Naive thymus-derived CD4-positive, alpha-beta T cell (primary cell): ENCODE measurements around the gene IRF7. TPM values are rescaled to one million over a fixed set of nuclear protein-coding genes. Genes with fewer than 3 reads are reported as not detected.

Experiments
- ATAC-seq: fragments of 150-1000 bp; cut with Tn5 transposase; 2 replicates; pipeline ENCODE4 v1.10.0; 2021; ENCODE audit warnings: mild to moderate bottlenecking, moderate library complexity
- CTCF ChIA-PET: fragments of 350-600 bp; sonication (Branson Sonifier 250); formaldehyde crosslinking; loops from one replicate; lab custom pipeline; 2021; ENCODE audit warnings: antibody characterized with exemption; lab: Charles Lee
- POLR2A ChIA-PET: fragments of 350-600 bp; sonication (Branson Sonifier 250); formaldehyde crosslinking; loops from one replicate; lab custom pipeline; 2021; ENCODE audit warnings: antibody characterized with exemption, inconsistent platforms; lab: Charles Lee
- DNase-seq, 9 donors: peaks; one replicate each; pipeline versions ENCODE4 v3.0.0 to v3.0.0-alpha.2; 2020 to 2022; ENCODE audit warnings: mixed read lengths in 1 of 9
- H3K27ac ChIP-seq: one replicate; pipeline ENCODE4 v1.7.0; 2013; ENCODE audit warnings: mild to moderate bottlenecking, low read depth, low read length, moderate library complexity
- H3K27me3 ChIP-seq, 2 donors: one replicate each; pipeline ENCODE4 v1.7.0; 2013; ENCODE audit warnings: low read length in 2 of 2, mild to moderate bottlenecking in 2 of 2, moderate library complexity in 2 of 2; ENCODE audit not compliant: control insufficient read depth in 2 of 2, insufficient read depth in 2 of 2
- H3K36me3 ChIP-seq, 3 experiments: 1 replicate in 2 of 3; 2 replicates in 1 of 3; pipeline ENCODE4 v1.7.0; 2013; ENCODE audit warnings: low read length in 3 of 3, mild to moderate bottlenecking in 3 of 3, moderate library complexity in 1 of 3; ENCODE audit not compliant: insufficient read depth in 3 of 3, control insufficient read depth in 2 of 3
- H3K4me1 ChIP-seq, 2 donors: one replicate each; pipeline ENCODE4 v1.7.0; 2013; ENCODE audit warnings: low read length in 2 of 2, mild to moderate bottlenecking in 2 of 2, moderate library complexity in 1 of 2; ENCODE audit not compliant: control insufficient read depth in 2 of 2, insufficient read depth in 2 of 2
- H3K4me3 ChIP-seq: 2 replicates; pipeline ENCODE4 v1.7.0; 2013; ENCODE audit warnings: mild to moderate bottlenecking, low read length
- H3K9me3 ChIP-seq, 3 experiments: 1 replicate in 2 of 3; 2 replicates in 1 of 3; pipeline ENCODE4 v1.7.0; 2013; ENCODE audit warnings: low read length in 3 of 3; ENCODE audit not compliant: control insufficient read depth in 2 of 3
- H3K27ac Mint-ChIP-seq, 9 donors: one replicate each; pipeline ENCODE4 v1.8.0; 2020 to 2022; ENCODE audit warnings: mixed read lengths in 9 of 9, mild to moderate bottlenecking in 8 of 9, moderate library complexity in 5 of 9, inconsistent platforms in 2 of 9
- H3K27me3 Mint-ChIP-seq, 5 donors: one replicate each; pipeline ENCODE4 v1.8.0; 2021 to 2022; ENCODE audit warnings: mixed read lengths in 5 of 5, mild to moderate bottlenecking in 1 of 5
- H3K36me3 Mint-ChIP-seq, 5 donors: one replicate each; pipeline ENCODE4 v1.8.0; 2020 to 2022; ENCODE audit warnings: mixed read lengths in 5 of 5, mild to moderate bottlenecking in 3 of 5, inconsistent platforms in 1 of 5
- H3K4me1 Mint-ChIP-seq, 7 donors: one replicate each; pipeline ENCODE4 v1.8.0; 2020 to 2022; ENCODE audit warnings: mixed read lengths in 7 of 7, mild to moderate bottlenecking in 3 of 7, inconsistent platforms in 1 of 7
- H3K4me3 Mint-ChIP-seq, 10 donors: one replicate each; pipeline ENCODE4 v1.8.0; 2020 to 2022; ENCODE audit warnings: mild to moderate bottlenecking in 10 of 10, mixed read lengths in 10 of 10, moderate library complexity in 6 of 10, inconsistent platforms in 2 of 10
- H3K9me3 Mint-ChIP-seq, 11 donors: one replicate each; pipeline ENCODE4 v1.8.0; 2020 to 2022; ENCODE audit warnings: mixed read lengths in 11 of 11, mild to moderate bottlenecking in 4 of 11, inconsistent platforms in 1 of 11, moderate library complexity in 1 of 11
- intact Hi-C, 2 donors: fragments of 100-400 bp; cut with micrococcal nuclease; formaldehyde crosslinking; loops; one replicate each; pipeline ENCODE4 v1.15.1; 2023
- polyA plus RNA-seq, 2 donors: library from polyadenylated mRNA; unstranded; fragments of 300-500 nt; fragmentation: Illumina TruSeq; gene quantifications; one replicate each; pipeline ENCODE4 v1.2.3, GENCODE V29; 2021
- total RNA-seq, 6 experiments: library from RNA in 5 of 6; stranded (reverse) in 5 of 6; gene quantifications; 1 replicate in 5 of 6; 2 replicates in 1 of 6; pipeline ENCODE4 v1.2.3 and lab custom pipeline; 2021 to 2026

Gene IRF7
- total and polyA plus RNA-seq, 7 experiments from 2014 or later: 25.9 to 134 (median 63.3) TPM

DNA sequence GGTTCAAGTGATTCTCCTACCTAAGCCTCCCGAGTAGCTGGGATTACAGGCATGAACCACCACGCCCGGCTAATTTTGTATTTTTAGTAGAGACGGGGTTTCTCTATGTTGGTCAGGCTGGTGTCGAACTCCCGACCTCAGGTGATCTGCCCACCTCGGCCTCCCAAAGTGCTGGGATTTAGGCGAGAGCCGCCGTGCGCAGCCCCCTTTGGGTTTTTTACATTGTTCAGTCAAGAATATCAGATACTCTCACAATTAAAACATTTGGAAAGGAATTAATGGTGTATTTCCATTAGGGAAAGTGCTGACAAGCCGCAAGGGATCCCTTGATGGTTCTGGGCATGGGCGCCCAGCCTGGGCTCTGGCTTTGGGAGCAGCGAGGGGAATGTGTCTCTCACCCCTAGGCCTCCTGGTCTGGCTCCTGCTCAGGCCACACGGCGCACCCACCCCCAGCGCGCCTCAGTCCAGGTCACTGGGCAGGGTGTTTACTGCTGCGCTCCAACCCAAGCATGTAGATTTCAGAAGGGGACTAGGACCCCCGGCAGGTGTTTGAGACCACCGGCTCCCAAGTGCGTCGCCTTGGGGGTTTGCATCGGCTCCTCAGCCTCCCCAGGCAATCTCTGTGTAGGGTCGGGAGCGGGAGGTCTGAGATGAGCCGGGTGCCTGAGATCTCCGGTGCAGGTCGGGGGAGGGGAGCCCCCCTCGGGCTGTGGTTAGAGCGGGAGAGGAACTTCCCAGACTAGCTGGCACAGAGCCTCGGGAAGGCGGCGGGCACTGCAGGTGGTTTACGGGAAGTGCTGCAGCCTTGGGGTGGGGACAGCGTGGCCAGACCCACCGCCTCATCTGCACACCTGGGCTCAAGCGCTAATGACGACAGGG, 809 bp upstream of the IRF7 start:
- peak overlapping the region; percentile 80 to 94 (median 92) for H3K4me3 Mint-ChIP-seq

DNA sequence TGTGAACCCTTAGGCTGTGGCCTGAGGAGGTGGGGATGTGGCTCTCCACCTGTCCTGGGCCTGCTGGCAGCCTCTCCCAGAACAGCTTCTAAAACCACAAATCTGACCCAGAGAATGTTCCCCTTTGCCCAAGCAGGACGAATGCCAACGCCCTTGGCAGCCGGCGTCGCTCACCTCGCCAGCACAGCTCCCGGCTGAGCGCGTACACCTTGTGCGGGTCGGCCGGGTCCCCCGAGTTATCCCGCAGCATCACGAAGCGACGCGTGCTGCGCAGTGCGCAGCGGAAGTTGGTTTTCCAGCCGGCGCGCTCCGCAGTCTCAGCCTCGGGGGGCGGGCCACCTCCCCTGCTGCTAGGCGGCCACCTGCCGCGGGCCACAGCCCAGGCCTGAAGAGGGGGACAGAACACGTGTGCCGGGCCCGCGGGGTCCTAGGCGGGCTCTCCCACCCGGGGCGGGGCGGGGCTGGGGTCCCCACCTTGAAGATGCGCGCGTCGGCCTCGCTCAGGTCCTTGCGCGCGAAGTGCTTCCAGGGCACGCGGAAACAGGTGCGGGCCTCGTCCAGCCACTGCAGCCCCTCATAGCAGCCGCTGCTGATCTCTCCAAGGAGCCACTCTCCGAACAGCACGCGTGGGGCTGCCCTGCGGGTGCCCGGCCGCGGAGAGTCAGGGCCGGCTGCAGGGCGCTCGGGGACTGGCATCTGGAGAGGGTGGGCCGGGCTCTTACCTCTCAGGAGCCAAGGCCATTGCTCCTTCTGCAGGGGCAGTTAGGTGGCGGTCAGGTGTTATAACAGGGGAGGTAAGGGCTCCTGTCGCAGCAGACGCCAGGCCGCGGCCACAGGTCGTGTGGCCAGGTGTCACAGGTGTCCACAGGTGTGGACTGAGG, 887 bp downstream of the IRF7 start:
- no peaks in the 10 kb centered on the region for H3K27me3 Mint-ChIP-seq
- peak overlapping the region; percentile 83 to 97 (median 91) for H3K27ac Mint-ChIP-seq
- intact Hi-C loops: loop anchor here (1.0 kb wide), 5 partner anchors 27 to 108 kb away; partner anchors contain the start of genes DEAF1 (in 2 of the 2), TMEM80 (in 2 of the 2), LMNTD2 (in 1 of the 2) and PHRF1 (in 1 of the 2)
- Histone ChIP-seq H3K27me3 (no peaks in the 10 kb centered on the region), H3K9me3 (no peaks in the 10 kb centered on the region), H3K4me3 (peak overlapping the region; percentile 97), H3K27ac (peak overlapping the region; percentile 95), H3K4me1 (peaks cover 8 to 22% of the 10 kb centered on the region in 2 donors), H3K36me3 (peaks cover 0 to 42% (median 22%) of the 10 kb centered on the region in 3 experiments)
- peaks cover 0 to 2% (median 0%) of the 10 kb centered on the region in 11 donors for H3K9me3 Mint-ChIP-seq
- peak overlapping the region; percentile 80 to 94 (median 92) for H3K4me3 Mint-ChIP-seq
- ChIA-PET POLR2A (interaction anchor here (0.6 to 2.5 kb wide), 14 partner anchors 14 to 390 kb away, joined by 3 to 14 read pairs (median 3); partner anchors contain the start of genes HRAS, PHRF1 and TALDO1), CTCF (no interaction called here)
- peak in 1 of 9 donors; percentile 42 for DNase-seq
- peaks cover 0 to 13% (median 0%) of the 10 kb centered on the region in 5 donors for H3K36me3 Mint-ChIP-seq
- H3K4me1 Mint-ChIP-seq: peaks cover 0 to 22% (median 15%) of the 10 kb centered on the region in 7 donors
- ATAC-seq: no peak

More for the DNA sequence above, 809 bp upstream of the IRF7 start:
- Mint-ChIP-seq H3K4me1 (peaks cover 0 to 22% (median 15%) of the 10 kb centered on the region in 7 donors), H3K27me3 (no peaks in the 10 kb centered on the region), H3K36me3 (peaks cover 0 to 13% (median 0%) of the 10 kb centered on the region in 5 donors), H3K27ac (peak overlapping the region; percentile 83 to 97 (median 93)), H3K9me3 (peaks cover 0 to 2% (median 0%) of the 10 kb centered on the region in 11 donors)
- Histone ChIP-seq H3K4me1 (peaks cover 8 to 22% of the 10 kb centered on the region in 2 donors), H3K4me3 (peak overlapping the region; percentile 97), H3K9me3 (no peaks in the 10 kb centered on the region), H3K36me3 (peaks cover 0 to 26% (median 9%) of the 10 kb centered on the region in 3 experiments), H3K27me3 (no peaks in the 10 kb centered on the region), H3K27ac (peak overlapping the region; percentile 95)
- ATAC-seq (no peak), DNase-seq (no peak)
- CTCF ChIA-PET: interaction anchor here (0.6 kb wide), 1 partner anchor 1036 kb away, joined by 3 read pairs; no protein-coding TSS in a partner anchor
- POLR2A ChIA-PET: interaction anchor here (0.6 to 1.5 kb wide), 4 partner anchors 75 to 409 kb away, joined by 3 to 6 read pairs (median 3); partner anchors contain the start of genes BET1L, HRAS and RIC8A
- intact Hi-C loops: loop anchor here (1.0 to 2.0 kb wide), 3 partner anchors 62 to 193 kb away; partner anchors contain the start of gene RPLP2 (in 1 of the 2)

DNA sequence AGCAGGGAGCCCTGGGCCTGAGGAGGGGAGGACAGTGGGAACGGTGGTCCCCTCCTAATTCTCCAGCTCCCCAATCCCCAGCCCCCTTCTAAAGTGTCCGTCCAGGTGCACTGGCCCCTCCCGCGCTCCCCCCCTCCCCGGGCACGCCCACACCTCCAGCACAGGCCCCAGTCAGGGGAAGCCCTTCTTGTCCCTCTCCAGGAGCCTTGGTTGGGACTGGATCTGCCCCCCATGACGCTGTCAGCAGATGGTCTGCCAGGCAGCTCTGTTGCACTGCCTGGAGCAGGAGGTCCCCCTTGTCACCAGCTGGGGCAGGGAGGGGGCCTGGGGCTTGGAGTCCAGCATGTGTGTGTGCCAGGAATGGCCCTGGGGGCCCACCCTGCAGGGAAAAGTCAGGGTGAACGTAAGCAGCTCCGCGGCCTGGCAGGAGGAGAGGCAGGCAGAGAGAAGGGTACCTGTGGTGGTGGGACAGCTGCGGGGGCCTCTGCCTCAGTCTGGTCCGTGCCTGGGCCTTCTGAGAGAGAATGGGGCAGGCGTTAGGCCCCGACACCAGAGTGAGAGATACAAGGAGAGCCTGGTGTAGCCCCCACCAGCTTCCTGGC, 1.6 kb downstream of the IRF7 start:
- Histone ChIP-seq H3K4me3 (no peak overlapping the region), H3K4me1 (peaks cover 8 to 22% of the 10 kb centered on the region in 2 donors), H3K27ac (peak overlapping the region; percentile 95), H3K27me3 (no peaks in the 10 kb centered on the region), H3K36me3 (peaks cover 0 to 50% (median 22%) of the 10 kb centered on the region in 3 experiments), H3K9me3 (no peaks in the 10 kb centered on the region)
- Mint-ChIP-seq H3K4me1 (peaks cover 0 to 22% (median 15%) of the 10 kb centered on the region in 7 donors), H3K27me3 (no peaks in the 10 kb centered on the region), H3K4me3 (peak overlapping the region; percentile 63 to 86 (median 76)), H3K9me3 (peaks cover 0 to 2% (median 0%) of the 10 kb centered on the region in 11 donors), H3K36me3 (peaks cover 0 to 13% (median 0%) of the 10 kb centered on the region in 5 donors), H3K27ac (peak overlapping the region; percentile 57 to 95 (median 88))
- intact Hi-C loops: no loop called here
- DNase-seq (peak in 1 of 9 donors; percentile 31), ATAC-seq (no peak)
- ChIA-PET CTCF (no interaction called here), POLR2A (interaction anchor here (0.6 to 2.5 kb wide), 8 partner anchors 14 to 389 kb away, joined by 3 to 14 read pairs (median 3); partner anchors contain the start of genes HRAS, PHRF1 and RNH1)

DNA sequence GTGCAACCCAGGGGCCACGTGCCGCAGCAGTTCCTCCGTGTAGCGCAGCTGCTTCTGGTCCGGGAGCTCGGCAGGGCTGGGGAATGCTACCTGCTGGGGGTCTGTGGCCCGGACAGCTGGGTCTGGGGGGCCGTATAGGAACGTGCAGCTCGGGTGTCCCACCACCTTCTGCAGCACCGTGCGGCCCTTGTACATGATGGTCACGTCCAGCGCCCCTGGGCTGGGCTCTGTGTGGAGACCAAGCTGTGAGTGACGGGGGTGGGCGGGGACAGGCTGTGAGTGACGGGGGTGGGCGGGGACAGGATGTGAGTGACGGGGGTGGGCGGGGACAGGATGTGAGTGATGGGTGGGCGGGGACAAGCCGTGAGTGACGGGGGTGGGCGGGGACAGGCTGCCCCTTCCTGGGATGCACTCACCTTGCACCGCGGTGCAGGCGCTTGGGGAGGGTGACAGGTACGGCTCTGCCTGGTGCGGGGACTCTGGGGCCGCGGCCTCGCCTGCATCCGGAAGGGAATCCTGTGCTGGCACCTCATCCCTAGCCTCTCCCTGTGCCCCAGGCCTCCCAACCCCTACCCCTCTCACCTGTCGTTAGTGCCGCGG, 2.3 kb downstream of the IRF7 start:
- CTCF ChIA-PET: interaction anchor here (0.6 kb wide), 1 partner anchor 36 kb away, joined by 6 read pairs; no protein-coding TSS in a partner anchor
- peak overlapping the region; percentile 95 for H3K27ac ChIP-seq
- ATAC-seq (peak; percentile 47), DNase-seq (peak in 8 of 9 donors; percentile 20 to 89 (median 76))
- no peak overlapping the region for H3K4me3 ChIP-seq
- Mint-ChIP-seq H3K36me3 (peaks cover 0 to 15% (median 0%) of the 10 kb centered on the region in 5 donors), H3K4me3 (peak overlapping the region in 5 of 10 donors; percentile 13 to 82 (median 63)), H3K4me1 (peaks cover 0 to 22% (median 15%) of the 10 kb centered on the region in 7 donors), H3K27ac (peak overlapping the region in 7 of 9 donors; percentile 88 to 95 (median 90)), H3K27me3 (no peaks in the 10 kb centered on the region), H3K9me3 (peaks cover 0 to 2% (median 0%) of the 10 kb centered on the region in 11 donors)
- peaks cover 8 to 22% of the 10 kb centered on the region in 2 donors for H3K4me1 ChIP-seq
- intact Hi-C loops: loop anchor here (1.0 to 2.0 kb wide), 6 partner anchors 37 to 110 kb away; partner anchors contain the start of genes LMNTD2 (in 1 of the 2), LRRC56 (in 1 of the 2), PHRF1 (in 1 of the 2) and RASSF7 (in 1 of the 2)
- POLR2A ChIA-PET: interaction anchor here (0.7 to 2.5 kb wide), 4 partner anchors 37 to 110 kb away, joined by 3 to 14 read pairs (median 3); partner anchors contain the start of genes PHRF1 and RNH1
- H3K36me3 ChIP-seq: peaks cover 0 to 56% (median 22%) of the 10 kb centered on the region in 3 experiments
- no peaks in the 10 kb centered on the region for H3K27me3 ChIP-seq
- H3K9me3 ChIP-seq: no peaks in the 10 kb centered on the region

- Mint-ChIP-seq H3K27me3 (no peaks in the 10 kb centered on the region), H3K9me3 (peaks cover 0 to 2% (median 0%) of the 10 kb centered on the region in 11 donors), H3K4me3 (peak overlapping the region in 1 of 10 donors; percentile 20), H3K36me3 (peaks cover 0 to 15% (median 0%) of the 10 kb centered on the region in 5 donors), H3K27ac (peak overlapping the region in 7 of 9 donors; percentile 58 to 93 (median 89)), H3K4me1 (peaks cover 0 to 22% (median 15%) of the 10 kb centered on the region in 7 donors)
- ChIA-PET POLR2A (interaction anchor here (2.5 kb wide), 1 partner anchor 37 kb away, joined by 14 read pairs; the partner anchor contains the start of gene PHRF1), CTCF (interaction anchor here (0.6 kb wide), 1 partner anchor 36 kb away, joined by 6 read pairs; no protein-coding TSS in a partner anchor)
- intact Hi-C loops: loop anchor here (1.0 to 2.0 kb wide), 6 partner anchors 37 to 110 kb away; partner anchors contain the start of genes LMNTD2 (in 1 of the 2), LRRC56 (in 1 of the 2), PHRF1 (in 1 of the 2) and RASSF7 (in 1 of the 2)
- H3K4me3 ChIP-seq: no peak overlapping the region
- no peaks in the 10 kb centered on the region for H3K27me3 ChIP-seq
- H3K36me3 ChIP-seq: peaks cover 0 to 62% (median 22%) of the 10 kb centered on the region in 3 experiments
- peak overlapping the region; percentile 86 for H3K27ac ChIP-seq
- H3K4me1 ChIP-seq: peaks cover 8 to 22% of the 10 kb centered on the region in 2 donors
- ATAC-seq (no peak), DNase-seq (peak in 1 of 9 donors; percentile 25)
- H3K9me3 ChIP-seq: no peaks in the 10 kb centered on the region
These were observed 2.8 kb downstream of the IRF7 start for GRCh38 chr11:612961-613300.
